ENCODE results near the gene ACOX3.

- TF ChIP-seq PURB (CRISPR knock-in tag; IDR thresholded peaks at IDR 0.05; ENCODE audit: low read depth) (no peak), CBX8 (IDR thresholded peaks at IDR 0.05; ENCODE audit: borderline replicate concordance, extremely low read depth, low read depth, low read length, poor library complexity, severe bottlenecking) (no peak), ILF3 (IDR thresholded peaks at IDR 0.05; ENCODE audit: borderline replicate concordance) (no peak), AFF4 (CRISPR knock-in tag; IDR thresholded peaks at IDR 0.05) (no peak), NR2C2 (CRISPR knock-in tag; IDR thresholded peaks at IDR 0.05) (no peak), NR2C2 (tag; IDR thresholded peaks at IDR 0.05) (no peak)
- TF ChIP-seq, protein P1, sequence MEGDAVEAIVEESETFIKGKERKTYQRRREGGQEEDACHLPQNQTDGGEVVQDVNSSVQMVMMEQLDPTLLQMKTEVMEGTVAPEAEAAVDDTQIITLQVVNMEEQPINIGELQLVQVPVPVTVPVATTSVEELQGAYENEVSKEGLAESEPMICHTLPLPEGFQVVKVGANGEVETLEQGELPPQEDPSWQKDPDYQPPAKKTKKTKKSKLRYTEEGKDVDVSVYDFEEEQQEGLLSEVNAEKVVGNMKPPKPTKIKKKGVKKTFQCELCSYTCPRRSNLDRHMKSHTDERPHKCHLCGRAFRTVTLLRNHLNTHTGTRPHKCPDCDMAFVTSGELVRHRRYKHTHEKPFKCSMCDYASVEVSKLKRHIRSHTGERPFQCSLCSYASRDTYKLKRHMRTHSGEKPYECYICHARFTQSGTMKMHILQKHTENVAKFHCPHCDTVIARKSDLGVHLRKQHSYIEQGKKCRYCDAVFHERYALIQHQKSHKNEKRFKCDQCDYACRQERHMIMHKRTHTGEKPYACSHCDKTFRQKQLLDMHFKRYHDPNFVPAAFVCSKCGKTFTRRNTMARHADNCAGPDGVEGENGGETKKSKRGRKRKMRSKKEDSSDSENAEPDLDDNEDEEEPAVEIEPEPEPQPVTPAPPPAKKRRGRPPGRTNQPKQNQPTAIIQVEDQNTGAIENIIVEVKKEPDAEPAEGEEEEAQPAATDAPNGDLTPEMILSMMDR (IDR thresholded peaks at IDR 0.05 in 2 of 3, conservative IDR thresholded peaks at IDR 0.05 in 1 of 3; ENCODE audit: insufficient read depth in 2 of 3, low read depth in 1 of 3, low read length in 3 of 3): no peak
These were observed 30.8 kb upstream of the ACOX3 start for GRCh38 chr4:8471211-8471875.

Data from K562 (cell line).